NB4 (cell line): ENCODE measurements around the gene ITPK1.

Experiments
- DNase-seq: peaks from one replicate; pipeline ENCODE4 v3.0.0; 2010; ENCODE audit warnings: low read depth
- H3K4me3 ChIP-seq: one replicate; pipeline ENCODE4 v1.5.1; 2011; ENCODE audit warnings: mild to moderate bottlenecking, low read depth, low read length, moderate library complexity
- CTCF ChIP-seq: IDR thresholded peaks from one replicate; pipeline ENCODE4 v1.5.1; 2012; ENCODE audit warnings: low read depth, low read length
- MAX ChIP-seq: IDR thresholded peaks from 2 replicates; pipeline ENCODE4 v1.6.1; 2011; ENCODE audit warnings: low read depth, low read length
- MYC ChIP-seq: IDR thresholded peaks from 2 replicates; pipeline ENCODE4 v1.6.1; 2011; ENCODE audit warnings: low read depth, low read length
- POLR2A ChIP-seq: IDR thresholded peaks from 2 replicates; pipeline ENCODE4 v1.6.1; 2011; ENCODE audit warnings: mild to moderate bottlenecking; ENCODE audit not compliant: insufficient read length; ENCODE audit errors: extremely low read depth

The ITPK1 gene

GRCh38 chr14:93027810-93028723 is 87.7 kb downstream of the ITPK1 start:
- no peak for DNase-seq

GRCh38 chr14:93026339-93026738 is 89.4 kb downstream of the ITPK1 start:
- DNase-seq = no peak

More at GRCh38 chr14:93027810-93028723, 87.7 kb downstream of the ITPK1 start:
- H3K4me3 ChIP-seq = no peak overlapping the region
- TF ChIP-seq MAX (no peak), POLR2A (no peak), MYC (no peak), CTCF (no peak)

GRCh38 chr14:93025055-93025454 is 90.7 kb downstream of the ITPK1 start:
- H3K4me3 ChIP-seq = no peak overlapping the region
- TF ChIP-seq MYC = no peak
- TF ChIP-seq POLR2A = no peak
- no peak for TF ChIP-seq MAX
- TF ChIP-seq CTCF = no peak
- DNase-seq = no peak

More at GRCh38 chr14:93026339-93026738, 89.4 kb downstream of the ITPK1 start:
- H3K4me3 ChIP-seq = no peak overlapping the region
- no peak for TF ChIP-seq MYC
- no peak for TF ChIP-seq POLR2A
- no peak for TF ChIP-seq CTCF
- TF ChIP-seq MAX = no peak

GRCh38 chr14:93024493-93024892 is 91.2 kb downstream of the ITPK1 start:
- no peak overlapping the region for H3K4me3 ChIP-seq
- no peak for DNase-seq
- no peak for TF ChIP-seq CTCF

GRCh38 chr14:93023802-93024434 is 91.8 kb downstream of the ITPK1 start:
- TF ChIP-seq MAX (no peak), CTCF (no peak), MYC (no peak), POLR2A (no peak)
- DNase-seq = no peak
- no peak overlapping the region for H3K4me3 ChIP-seq
